Left hindlimb (tissue), 1 donor: ENCODE data around the gene ATG16L2.
"Not testable (repeated sequence)": the region's sequence is repeated elsewhere in the genome, so short reads cannot be mapped to it uniquely, and the experiment has no call there.

Experiments used
- DNase-seq: peaks from one replicate; pipeline ENCODE4 v3.0.0-alpha.2; 2018

The ATG16L2 gene

DNA sequence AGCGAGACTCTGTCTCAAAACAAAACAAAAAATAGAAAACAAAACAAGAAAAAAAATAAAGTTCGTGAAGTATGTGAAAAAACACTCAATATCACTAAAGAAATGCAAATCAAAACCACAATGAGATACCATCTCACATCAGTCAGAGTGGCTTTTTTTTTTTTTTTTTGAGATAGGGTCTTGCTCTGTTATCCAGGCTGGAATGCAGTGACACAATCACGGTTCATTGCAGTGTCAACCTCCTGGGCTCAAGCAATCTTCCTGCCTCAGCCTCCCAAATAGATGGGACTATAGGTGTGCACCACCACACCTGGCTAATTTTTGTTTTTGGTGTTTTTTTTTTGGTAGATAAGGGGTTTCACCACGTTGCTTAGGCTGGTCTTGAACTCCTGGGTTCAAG lies 37.5 kb downstream of the ATG16L2 start:
- no peak for DNase-seq

DNA sequence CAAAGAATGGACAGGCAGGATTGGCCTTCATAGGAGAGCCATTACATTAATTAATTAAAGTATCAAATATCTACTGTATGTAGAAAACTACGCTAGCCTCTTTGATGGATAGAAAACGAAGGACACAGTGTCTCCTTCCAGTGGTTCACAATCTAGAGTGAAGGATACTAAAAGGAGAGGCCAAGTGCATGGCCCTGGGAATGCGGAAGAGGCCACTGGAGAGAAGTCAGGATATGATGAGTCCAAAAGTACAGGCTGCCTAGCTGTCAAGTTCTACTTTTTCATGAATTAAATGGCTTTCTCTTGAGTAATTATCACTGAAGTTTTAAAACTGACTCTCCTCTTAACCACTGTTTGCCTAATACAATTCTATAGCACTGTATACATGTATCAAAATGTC lies 41.9 kb downstream of the ATG16L2 start:
- DNase-seq: no peak

DNA sequence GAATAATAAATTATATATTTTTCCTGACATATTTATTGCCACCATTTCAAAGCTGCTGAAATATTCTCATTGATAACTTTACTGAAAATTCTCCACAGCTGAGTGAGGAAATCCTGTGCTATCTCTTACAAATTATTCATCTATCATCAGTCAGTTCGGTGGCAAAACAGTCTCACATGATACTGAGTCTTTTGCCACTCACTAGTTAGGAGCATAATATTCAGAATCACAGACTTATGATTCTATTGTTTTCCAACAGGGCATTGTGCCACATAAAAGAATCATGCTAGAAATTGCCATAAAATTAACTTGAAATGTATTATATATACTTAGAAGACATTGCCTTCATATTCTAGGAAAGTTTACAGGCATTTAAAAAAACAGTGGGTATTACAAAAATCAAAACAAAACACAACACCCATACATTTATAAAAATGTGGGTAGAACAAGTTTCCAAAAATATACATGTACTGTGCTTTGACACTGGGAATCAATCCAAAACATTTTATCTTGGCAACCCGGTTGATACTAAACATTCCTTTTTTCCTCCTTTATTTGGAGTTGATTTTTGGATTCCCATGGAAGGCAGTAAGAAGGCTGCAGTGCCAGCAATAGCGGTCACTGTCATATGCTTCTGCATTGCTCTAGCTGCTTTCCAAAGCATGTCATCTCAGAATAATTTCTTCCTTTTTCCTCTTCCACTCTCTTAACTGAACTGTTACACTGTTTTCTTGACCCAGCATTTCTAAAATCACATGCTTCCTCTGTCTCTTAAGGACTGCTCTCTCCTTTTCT lies 42.5 kb downstream of the ATG16L2 start:
- no peak for DNase-seq

DNA sequence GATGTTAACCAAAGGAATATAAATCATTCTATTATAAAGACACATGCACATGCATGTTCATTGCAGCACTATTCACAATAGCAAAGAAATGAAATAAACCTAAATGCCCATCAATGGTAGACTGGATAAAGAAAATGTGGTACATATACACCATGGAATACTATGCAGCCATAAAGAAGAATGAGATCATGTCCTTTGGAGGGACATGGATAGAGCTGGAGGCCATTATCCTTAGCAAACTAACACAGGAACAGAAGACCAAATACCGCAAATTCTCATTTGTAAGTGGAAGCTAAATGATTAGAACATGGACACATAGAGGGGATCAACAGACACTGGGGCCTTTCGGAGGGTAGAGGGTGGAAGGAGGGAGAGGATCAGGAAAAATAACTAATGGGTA lies 44.1 kb downstream of the ATG16L2 start:
- not testable (repeated sequence) for DNase-seq

DNA sequence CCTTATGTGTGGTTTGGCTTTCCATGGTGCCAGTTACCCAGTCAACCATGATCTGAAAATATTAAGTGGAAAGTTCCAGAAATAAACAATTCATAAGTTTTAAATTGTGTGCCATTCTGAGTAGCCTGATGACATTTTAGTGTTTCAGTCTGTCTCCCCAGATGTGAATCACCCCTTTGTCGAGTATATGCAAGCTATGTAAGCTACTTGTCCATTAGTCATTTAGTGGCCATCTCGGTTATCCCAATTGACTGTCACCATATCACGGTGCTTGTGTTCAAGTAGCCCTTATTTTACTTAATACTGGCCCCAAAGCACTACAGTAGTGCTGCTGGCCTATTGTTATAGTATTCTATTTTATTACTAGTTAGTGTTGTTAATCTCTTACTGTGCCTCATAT lies 44.9 kb downstream of the ATG16L2 start:
- DNase-seq: no peak

DNA sequence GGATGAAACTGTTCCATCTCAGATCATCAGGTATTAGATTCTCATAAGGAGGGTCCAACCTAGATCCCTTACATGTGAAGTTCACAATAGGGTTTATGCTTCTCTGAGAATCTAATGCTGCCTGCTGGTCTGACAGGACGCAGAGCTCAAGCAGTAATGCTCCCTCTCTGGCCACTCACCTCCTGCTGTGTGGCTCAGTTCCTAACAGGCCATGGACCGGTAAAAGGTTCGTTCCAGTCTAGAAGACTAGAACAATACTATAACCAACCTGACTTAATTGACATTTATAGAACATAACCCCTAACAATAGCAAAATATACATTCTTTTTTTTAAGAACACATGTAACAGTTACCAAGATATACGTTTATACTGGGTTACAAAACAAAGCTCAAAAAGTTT lies 45.8 kb downstream of the ATG16L2 start:
- DNase-seq: no peak

DNA sequence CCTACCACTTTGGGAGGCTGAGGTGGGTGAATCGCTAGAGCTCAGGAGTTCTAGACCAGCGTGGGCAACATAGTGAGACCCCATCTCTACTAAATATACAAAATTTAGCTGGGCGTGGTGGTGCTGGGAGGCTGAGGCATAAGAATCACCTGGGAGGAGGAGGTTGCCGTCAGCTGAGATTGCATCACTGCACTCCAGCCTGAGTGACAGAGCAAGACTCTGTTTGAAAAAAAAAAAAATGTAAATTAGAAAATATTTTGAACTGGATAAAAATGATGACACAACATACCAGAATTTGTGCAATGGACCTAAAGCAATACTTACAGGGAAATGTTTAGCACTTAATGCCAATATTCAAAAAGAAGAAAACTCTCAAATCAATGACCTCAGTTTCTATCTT lies 46.4 kb downstream of the ATG16L2 start:
- DNase-seq: no peak

DNA sequence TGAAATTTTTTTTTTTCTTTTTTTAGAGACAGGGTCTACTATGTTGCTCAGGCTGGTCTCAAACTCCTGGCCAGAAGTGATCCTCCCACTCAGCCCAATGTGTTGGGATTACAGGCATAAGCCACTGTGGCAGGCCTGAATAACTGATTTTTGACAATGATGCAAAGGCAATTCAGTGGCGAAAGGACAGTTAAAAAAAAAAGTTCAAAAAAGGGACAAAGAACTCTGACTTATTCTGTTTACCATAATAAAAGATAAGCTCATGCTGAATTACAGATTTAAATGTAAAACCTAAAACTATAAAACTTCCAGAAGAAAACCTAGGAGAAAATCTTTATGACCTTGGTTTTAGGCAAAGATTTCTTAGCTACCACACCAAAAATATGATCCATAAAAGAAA lies 48.9 kb downstream of the ATG16L2 start:
- no peak for DNase-seq

DNA sequence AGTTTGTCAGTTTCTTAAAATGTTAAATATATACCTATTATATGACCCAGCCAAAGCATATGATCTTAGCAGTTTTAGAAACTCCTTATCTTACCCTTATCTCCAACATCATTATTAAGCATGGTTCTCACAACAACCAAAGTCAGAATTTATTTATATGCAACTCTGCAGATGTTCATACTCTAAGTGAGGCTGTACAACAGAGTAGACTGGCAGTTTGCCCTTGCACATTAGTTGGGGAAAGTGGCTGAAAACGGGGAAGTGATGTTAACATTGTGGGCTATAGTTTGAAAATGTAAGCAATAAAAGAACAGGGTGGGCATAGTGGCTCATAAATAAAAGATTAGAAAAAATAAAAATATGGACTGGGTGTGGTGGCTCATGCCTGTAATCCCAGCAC lies 49.7 kb downstream of the ATG16L2 start:
- no peak for DNase-seq

DNA sequence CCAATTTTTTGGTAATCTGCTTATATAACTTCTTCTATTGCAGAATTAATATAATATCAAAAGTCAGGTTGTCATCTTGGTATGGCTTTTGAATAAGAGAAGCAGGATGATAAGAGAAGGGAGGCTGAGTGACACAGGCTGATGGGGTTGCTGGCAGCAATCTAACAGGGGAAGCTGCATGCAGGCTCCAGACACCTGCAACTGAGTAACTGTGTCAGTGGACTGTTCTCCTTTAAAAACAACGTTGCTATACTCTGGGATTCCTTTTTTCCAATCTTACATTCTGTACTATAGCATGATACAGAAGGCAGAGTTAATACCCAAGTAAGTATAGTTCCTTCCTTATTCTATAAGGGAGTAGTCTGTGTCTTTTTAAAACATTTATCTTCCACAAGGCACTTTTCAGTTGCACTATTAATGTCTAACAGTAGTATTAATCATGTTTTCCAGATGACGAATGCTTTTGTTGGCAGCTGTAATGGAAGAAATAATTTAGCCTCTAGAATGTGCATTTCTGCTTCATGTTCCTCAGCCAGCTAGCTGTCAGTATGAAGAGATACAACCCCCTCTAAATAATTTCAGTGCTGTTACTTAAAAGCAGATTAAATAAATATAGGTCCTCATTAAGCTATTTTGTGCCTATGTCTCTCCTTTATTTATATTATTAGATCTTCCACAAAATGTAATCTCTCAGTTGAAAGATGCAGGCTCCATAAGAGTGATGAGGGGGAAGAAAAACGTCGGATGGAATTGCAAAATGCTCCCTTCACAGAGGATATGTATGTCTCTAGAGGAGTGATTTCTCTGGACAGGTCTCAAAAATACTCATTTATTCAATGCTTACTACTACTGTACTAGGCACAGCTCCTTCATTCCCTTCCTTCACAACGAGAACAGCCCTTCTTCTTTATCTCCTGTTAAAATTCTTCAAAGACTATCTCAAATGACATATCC lies 50.8 kb downstream of the ATG16L2 start:
- no peak for DNase-seq

DNA sequence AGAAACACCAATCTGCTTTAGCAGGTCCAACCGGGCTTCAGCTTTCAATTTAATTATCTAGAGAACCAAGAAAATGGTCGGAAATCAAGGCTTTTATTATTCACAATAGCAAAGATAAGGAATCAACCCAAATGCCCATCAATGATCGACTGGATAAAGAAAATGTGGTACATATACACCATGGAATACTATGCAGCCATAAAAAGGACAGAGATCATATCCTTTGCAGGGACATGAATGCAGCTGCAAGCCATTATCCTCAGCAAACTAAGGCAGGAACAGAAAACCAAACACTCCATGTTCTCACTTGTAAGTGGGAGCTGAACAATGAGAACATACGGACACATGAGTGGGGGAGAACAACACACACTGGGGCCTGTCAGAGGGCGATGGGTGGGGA lies 53.8 kb downstream of the ATG16L2 start:
- DNase-seq: no peak

DNA sequence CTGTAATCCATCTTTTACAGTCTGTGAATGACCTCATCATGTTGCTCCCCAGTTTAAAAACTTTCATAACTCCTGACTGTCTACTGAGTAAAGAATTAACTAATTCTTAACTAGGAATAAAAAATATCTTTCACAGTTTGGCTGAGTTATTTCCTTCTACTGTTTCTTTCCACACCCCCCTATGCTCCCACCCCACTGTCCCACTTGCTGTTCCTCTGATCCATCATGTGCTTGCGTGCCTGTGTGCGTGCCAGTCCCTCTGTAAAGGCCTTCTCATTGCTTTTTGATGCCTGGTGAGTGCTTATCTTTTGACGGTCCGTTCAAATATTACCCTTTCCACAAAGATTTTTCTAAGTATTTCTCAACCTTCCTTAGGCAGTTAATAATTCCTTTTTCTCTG lies 55.6 kb downstream of the ATG16L2 start:
- no peak for DNase-seq

DNA sequence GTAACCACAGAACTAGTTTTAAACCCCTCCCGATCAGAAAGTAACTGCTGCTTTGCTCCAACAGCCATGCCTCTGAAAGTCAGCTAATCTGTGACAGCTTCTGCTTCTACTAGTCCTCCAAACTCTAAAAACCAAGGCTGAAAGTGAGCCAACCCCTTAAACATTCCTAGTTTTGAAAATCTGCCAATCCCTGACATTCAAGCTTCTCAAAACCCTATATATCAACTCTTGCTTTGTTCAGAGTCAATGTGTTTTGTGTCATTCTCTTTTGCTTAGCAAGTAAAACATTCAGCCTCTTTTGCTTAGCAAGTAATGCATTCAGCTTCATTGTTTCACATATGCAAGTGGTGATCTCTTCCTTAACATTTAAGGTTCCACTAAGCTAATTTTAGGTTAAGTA lies 56.9 kb downstream of the ATG16L2 start:
- no peak for DNase-seq

DNA sequence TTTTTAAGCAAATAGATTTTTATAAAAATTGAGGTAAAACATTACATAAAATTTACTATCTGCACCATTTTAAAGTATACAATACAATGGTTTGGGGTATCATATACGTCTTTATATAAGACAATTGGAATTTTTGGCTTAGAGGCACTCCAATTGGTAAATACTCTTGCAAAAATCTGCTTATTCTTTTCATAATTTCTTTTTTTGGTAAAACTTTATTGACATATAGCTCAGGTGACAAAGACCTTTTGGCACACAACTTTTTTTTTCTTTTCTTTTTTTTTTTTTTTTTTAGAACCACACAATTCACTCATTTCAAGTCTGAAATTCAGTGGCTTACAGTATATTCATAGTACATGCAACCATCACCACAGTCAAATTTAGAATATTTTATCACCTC lies 57.8 kb downstream of the ATG16L2 start:
- DNase-seq: no peak

DNA sequence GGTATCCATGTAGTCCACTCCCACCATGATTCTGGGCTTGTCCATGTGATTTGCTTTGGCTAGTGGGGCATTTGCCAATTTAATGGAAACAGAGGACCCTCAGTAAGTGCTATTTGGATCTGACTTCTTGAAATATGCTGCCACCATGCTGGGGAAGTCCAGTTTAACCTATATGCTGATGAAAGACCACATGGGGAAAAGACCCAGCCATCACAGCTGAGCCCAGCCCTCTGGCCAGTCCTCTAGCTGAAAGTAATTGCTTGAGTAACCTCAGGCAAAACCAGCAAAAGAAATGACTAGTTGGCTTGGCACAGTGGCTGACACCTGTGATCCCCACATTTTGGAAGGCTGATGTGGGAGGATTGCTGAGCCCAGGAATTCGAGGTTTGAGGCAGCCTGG lies 61.5 kb downstream of the ATG16L2 start:
- DNase-seq: no peak

DNA sequence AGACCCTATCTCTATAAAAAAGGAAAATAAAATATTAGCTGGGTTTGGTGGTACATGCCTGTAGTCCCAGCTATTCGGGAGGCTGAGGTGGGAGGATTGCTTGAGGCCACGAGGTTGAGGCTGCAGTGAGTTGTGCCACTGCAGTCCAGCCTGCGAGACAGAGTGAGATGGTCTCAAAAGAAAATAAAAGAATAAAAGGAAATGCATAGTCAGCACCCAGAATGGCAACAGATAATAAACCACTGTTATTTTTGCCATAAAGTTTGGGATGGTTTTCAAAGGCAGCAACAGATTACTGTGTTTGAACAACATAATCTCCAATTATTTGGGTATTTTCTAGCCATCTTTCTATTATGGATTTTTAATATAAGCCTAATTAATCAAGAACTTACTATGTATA lies 61.9 kb downstream of the ATG16L2 start:
- no peak for DNase-seq
